LNCAP (cell line): ENCODE measurements around the gene ZIM2.
A peak's percentile ranks its signal among the peaks of the same experiment; 100 is the strongest.

Experiments
- CTCF ChIP-seq: fragments of 450-650 bp; IDR thresholded peaks from 2 replicates; pipeline ENCODE4 v1.5.1; 2017; ENCODE audit warnings: mild to moderate bottlenecking

ZIM2 gene

GRCh38 chr19:56848166-56848565 lies 7.6 kb upstream of the ZIM2 start:
- no peak for TF ChIP-seq CTCF

DNA sequence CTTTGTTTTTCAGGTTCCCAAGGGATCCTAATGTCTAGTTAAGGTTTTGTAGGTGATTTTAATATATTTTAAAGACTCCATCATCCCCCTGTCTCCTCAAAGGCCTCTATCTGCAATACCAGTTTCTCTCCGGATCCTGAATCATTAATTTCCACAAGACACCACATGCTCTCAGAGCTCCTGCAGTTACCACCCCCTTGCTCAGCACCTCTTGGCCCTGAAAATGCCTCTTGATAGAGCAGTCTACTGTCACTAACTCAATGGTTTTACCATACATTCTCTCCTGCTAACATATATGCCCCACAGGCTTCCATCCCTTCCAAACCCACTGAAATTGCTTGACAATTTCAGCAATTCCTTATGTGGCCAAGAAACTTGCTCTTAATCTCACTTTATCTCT lies 1.9 kb upstream of the ZIM2 start:
- no peak for TF ChIP-seq CTCF

- no peak for TF ChIP-seq CTCF
Observed at GRCh38 chr19:56841193-56841543, 642 bp upstream of the ZIM2 start.

DNA sequence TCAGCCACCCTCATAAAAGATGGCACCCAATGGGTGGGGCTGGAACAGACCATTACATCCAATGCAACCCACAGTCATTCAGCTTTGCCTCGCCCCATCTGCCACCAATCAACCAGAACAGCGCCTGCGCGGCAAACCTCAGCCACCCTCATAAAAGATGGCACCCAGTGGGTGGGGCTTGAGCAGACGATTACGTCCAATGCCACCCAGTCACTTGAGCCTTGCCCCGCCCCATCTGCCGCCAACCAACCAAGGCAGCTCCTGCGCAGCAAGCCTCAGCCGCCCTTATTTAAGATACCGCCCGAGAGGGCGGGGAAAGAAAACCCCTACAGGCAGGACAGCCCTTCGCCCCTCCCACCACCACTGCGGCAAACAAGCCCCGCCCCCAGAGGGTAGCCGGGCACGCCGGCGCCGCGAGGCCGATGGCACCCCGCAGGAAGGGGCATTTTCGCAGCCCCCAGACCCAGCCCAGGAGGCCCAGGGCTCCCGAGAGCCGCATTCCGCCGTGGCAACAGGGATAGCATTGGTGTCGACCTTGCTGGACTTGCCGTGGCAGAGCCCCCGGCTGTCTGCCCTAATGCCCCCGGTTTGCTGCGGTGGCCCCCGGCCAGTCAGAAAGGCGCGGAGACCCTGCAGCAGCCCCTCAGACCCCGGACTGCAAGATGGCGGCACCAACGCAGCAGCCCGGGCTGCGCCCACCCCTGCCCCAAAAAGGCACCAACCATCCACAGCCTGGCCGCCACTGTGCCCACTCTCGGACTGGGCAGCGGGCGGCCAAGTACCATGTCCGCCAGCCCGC lies 675 bp downstream of the ZIM2 start:
- no peak for TF ChIP-seq CTCF

- no peak for TF ChIP-seq CTCF
Observed at GRCh38 chr19:56838909-56839651, 1.4 kb downstream of the ZIM2 start.

DNA sequence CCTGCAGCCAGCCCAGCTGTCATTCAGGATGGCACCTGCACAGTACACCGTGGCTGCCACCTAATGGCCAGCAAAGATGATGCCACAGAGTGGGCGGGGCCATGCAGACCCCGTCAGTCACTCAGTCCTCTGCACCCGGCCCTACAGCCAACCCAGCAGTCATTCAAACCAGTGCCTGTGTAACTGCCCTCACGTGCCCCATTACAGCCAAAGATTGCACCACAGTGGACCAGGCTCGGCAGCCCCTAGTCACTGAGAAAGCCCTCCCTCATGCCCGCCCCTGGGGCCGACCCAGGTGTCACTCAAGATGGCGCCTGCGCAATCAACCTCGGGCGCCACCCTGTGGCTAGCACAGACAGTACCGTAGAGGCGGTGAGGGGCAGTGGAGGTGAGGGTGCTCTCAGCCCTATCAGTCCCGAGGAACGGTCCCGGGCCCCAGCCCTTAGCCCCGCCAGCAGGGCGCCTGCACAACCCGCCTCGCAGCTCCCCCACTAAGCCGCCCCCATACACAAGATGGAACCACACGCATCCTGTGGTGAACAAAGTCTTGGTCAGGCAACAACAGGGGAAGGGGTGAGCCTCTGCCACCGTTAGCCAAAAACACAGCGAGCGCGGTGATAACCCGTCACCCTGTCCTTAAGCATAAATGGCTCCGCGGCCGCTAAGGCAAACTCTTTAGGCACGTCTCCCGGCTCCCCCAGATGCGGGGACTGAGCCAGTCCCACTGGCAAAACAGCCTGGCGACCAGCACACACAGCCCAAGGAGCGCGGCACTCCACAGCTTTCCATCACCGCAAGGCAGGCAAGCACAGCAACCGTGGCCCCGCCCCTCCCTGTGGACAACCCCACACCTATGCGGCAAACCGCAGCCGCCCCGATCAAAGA lies 2.3 kb downstream of the ZIM2 start:
- TF ChIP-seq CTCF = peak; percentile 45

GRCh38 chr19:56837492-56838023 lies 3.0 kb downstream of the ZIM2 start:
- TF ChIP-seq CTCF = peak; percentile 59
